ENCODE results near the gene PEX10.

The PEX10 gene

GRCh38 chr1:2374252-2375155, 37.9 kb downstream of the PEX10 start:
- no peak for DNase-seq (ENCODE audit: low spot score)

- no peak for DNase-seq (ENCODE audit: low spot score)
Observed at GRCh38 chr1:2373551-2374251, 38.7 kb downstream of the PEX10 start.

- DNase-seq (ENCODE audit: low spot score), result no peak
Observed at GRCh38 chr1:2372551-2373490, 39.5 kb downstream of the PEX10 start.

- DNase-seq (ENCODE audit: low spot score), result peak; percentile 14
Observed at GRCh38 chr1:2368053-2368744, 44.2 kb downstream of the PEX10 start.

- no peak for DNase-seq (ENCODE audit: low spot score)
Observed at GRCh38 chr1:2363847-2364513, 48.4 kb downstream of the PEX10 start.

- no peak for DNase-seq (ENCODE audit: low spot score)
Observed at GRCh38 chr1:2360588-2361364, 51.6 kb downstream of the PEX10 start.

- DNase-seq (ENCODE audit: low spot score), result no peak
Observed at GRCh38 chr1:2358651-2359640, 53.4 kb downstream of the PEX10 start.

- DNase-seq (ENCODE audit: low spot score), result no peak
Observed at GRCh38 chr1:2358072-2358471, 54.3 kb downstream of the PEX10 start.

GRCh38 chr1:2356911-2357845, 55.2 kb downstream of the PEX10 start:
- no peak for DNase-seq (ENCODE audit: low spot score)

GRCh38 chr1:2356401-2356800, 56.0 kb downstream of the PEX10 start:
- DNase-seq (ENCODE audit: low spot score), result no peak

- no peak for DNase-seq (ENCODE audit: low spot score)
Observed at GRCh38 chr1:2355373-2356261, 56.7 kb downstream of the PEX10 start.

- DNase-seq (ENCODE audit: low spot score), result no peak
Observed at GRCh38 chr1:2354511-2355372, 57.6 kb downstream of the PEX10 start.
